OCI-LY3 (cell line): ENCODE results near the gene COL20A1.
"Not testable (repeated sequence)": the region's sequence is repeated elsewhere in the genome, so short reads cannot be mapped to it uniquely, and the experiment has no call there.

Experiments
- H2AFZ ChIP-seq: fragments of 200-600, 300-600 bp; shearing (Covaris generic); 2 replicates; pipeline ENCODE4 v1.6.0; 2014; ENCODE audit warnings: antibody characterized with exemption, low read depth, low read length
- H3K27ac ChIP-seq: fragments of 200-600, 300-600 bp; sonication (generic); 2 replicates; pipeline ENCODE4 v1.5.1; 2014; ENCODE audit warnings: mild to moderate bottlenecking, low read length, moderate library complexity, mixed read lengths
- H3K27me3 ChIP-seq: fragments of 200-600, 300-600 bp; sonication (generic); 2 replicates; pipeline ENCODE4 v1.6.1; 2014; ENCODE audit warnings: low read depth, low read length, mixed read lengths
- H3K36me3 ChIP-seq: fragments of 200-600, 300-600 bp; sonication (generic); replicated peaks from 2 replicates; pipeline ENCODE3; 2014; ENCODE audit warnings: low read depth, low read length, mixed read lengths
- H3K4me1 ChIP-seq: fragments of 300-600, 200-600 bp; sonication (generic); 2 replicates; pipeline ENCODE4 v1.6.1; 2014; ENCODE audit warnings: low read length, mixed read lengths
- H3K4me2 ChIP-seq: fragments of 200-600, 300-600 bp; sonication (generic); 2 replicates; pipeline ENCODE4 v1.6.1; 2014; ENCODE audit warnings: low read length, mixed read lengths
- H3K4me3 ChIP-seq: fragments of 300-600, 200-600 bp; sonication (generic); 2 replicates; pipeline ENCODE4 v1.5.1; 2014; ENCODE audit warnings: antibody characterized with exemption, mild to moderate bottlenecking, low read length, moderate library complexity
- H3K79me2 ChIP-seq: fragments of 300-600, 200-600 bp; shearing (Covaris generic); 2 replicates; pipeline ENCODE4 v1.6.1; 2014; ENCODE audit warnings: mild to moderate bottlenecking, low read length, mixed read lengths
- H3K9ac ChIP-seq: fragments of 300-600, 200-600 bp; shearing (Covaris generic); 2 replicates; pipeline ENCODE4 v1.6.0; 2014; ENCODE audit warnings: mild to moderate bottlenecking, low read length, moderate library complexity
- H3K9me3 ChIP-seq: fragments of 200-600, 300-600 bp; shearing (Covaris generic); 2 replicates; pipeline ENCODE4 v1.6.1; 2014; ENCODE audit warnings: low read length, mixed read lengths; ENCODE audit not compliant: insufficient read depth
- H4K20me1 ChIP-seq: fragments of 200-600, 300-600 bp; sonication (generic); 2 replicates; pipeline ENCODE4 v1.6.1; 2016; ENCODE audit warnings: low read length, mixed read lengths; ENCODE audit not compliant: insufficient read depth
- EZH2phosphoT487 ChIP-seq: fragments of 200-600 bp; shearing (Covaris generic); IDR thresholded peaks from 2 replicates; pipeline ENCODE4 v1.6.1; 2018; ENCODE audit warnings: antibody characterized with exemption, mixed run types, low read depth
- TF ChIP-seq, protein P1 (sequence below): fragments of 200-600, 300-600 bp; sonication (generic); IDR thresholded peaks from 2 replicates; pipeline ENCODE4 v1.5.1; 2014; ENCODE audit warnings: antibody characterized with exemption, low read length, low read depth

The COL20A1 gene

DNA sequence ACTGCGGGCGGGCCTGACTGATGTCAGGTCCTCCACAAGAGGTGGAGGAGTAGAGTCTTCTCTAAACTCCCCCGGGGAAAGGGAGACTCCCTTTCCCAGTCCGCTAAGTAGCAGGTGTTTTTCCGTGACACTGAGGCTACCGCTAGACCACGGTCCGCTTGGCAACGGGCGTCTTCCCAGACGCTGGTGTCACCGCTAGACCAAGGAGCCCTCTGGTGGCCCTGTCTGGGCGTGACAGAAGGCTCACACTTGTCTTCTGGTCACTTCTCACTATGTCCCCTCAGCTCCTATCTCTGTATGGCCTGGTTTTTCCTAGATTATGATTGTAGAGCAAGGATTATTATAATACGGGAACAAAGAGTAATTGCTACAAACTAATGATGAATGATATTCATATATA, 41.6 kb upstream of the COL20A1 start:
- not testable (repeated sequence) for H3K79me2 ChIP-seq, H3K27me3 ChIP-seq, H3K9ac ChIP-seq

DNA sequence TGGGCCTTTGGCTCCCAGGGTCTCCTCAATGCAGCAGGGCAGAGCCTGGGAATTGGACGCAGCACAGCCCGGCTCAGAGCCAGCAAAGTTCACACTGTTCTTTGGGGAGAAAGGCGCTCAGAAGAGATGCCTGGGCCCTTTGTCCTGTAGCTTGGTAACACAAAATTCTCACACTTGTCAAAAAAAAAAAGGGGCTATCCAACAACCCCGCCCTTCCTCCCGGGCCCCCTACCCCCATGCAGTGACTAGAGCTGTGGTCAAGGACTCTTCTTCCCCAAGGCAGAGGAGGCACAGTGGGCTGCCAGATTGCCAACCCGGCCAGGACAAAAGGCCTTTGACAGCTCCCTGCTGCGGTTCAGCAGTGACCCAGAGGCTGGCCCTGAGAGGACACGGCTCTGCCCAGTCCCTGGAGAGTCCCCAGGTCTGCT, 40.7 kb upstream of the COL20A1 start:
- Histone ChIP-seq H3K36me3 (no peaks in the 10 kb centered on the region), H4K20me1 (no peaks in the 10 kb centered on the region), H3K9me3 (no peaks in the 10 kb centered on the region), H2AFZ (no peak overlapping the region), H3K27me3 (no peaks in the 10 kb centered on the region), H3K4me1 (no peaks in the 10 kb centered on the region), H3K9ac (no peak overlapping the region), H3K79me2 (no peaks in the 10 kb centered on the region), H3K4me2 (no peak overlapping the region), H3K4me3 (no peak overlapping the region), H3K27ac (no peak overlapping the region)
- TF ChIP-seq, protein P1, sequence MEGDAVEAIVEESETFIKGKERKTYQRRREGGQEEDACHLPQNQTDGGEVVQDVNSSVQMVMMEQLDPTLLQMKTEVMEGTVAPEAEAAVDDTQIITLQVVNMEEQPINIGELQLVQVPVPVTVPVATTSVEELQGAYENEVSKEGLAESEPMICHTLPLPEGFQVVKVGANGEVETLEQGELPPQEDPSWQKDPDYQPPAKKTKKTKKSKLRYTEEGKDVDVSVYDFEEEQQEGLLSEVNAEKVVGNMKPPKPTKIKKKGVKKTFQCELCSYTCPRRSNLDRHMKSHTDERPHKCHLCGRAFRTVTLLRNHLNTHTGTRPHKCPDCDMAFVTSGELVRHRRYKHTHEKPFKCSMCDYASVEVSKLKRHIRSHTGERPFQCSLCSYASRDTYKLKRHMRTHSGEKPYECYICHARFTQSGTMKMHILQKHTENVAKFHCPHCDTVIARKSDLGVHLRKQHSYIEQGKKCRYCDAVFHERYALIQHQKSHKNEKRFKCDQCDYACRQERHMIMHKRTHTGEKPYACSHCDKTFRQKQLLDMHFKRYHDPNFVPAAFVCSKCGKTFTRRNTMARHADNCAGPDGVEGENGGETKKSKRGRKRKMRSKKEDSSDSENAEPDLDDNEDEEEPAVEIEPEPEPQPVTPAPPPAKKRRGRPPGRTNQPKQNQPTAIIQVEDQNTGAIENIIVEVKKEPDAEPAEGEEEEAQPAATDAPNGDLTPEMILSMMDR: no peak
- no peak for TF ChIP-seq EZH2phosphoT487

More for the DNA sequence above, 41.6 kb upstream of the COL20A1 start:
- H3K27ac ChIP-seq, H3K4me1 ChIP-seq, H3K4me3 ChIP-seq, H2AFZ ChIP-seq, H3K36me3 ChIP-seq, H3K9me3 ChIP-seq, H3K4me2 ChIP-seq, H4K20me1 ChIP-seq: not testable (repeated sequence)
- TF ChIP-seq, protein P1: peak; percentile 16; the same call in 1 of the 2 replicates

DNA sequence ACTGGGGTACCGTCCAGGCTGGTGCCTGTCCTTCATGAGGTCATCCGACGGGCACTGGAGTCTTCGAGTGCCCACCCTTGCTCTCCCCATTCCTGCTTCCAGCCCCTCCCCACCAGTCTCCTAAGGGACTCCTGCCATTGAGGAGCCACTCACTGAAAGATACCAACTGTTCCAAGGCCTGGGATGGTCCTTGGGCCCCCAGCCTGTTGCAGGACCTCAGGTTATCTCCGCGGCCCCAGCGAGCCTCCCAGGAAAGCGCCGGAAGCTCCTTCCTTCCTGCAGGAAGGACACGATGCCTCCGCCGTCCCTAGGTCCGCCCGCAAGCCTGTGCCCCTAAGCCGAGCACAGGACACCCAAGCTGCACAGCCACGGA, 39.9 kb upstream of the COL20A1 start:
- Histone ChIP-seq H3K4me3 (no peak overlapping the region), H4K20me1 (no peaks in the 10 kb centered on the region), H3K27me3 (no peaks in the 10 kb centered on the region), H2AFZ (no peak overlapping the region), H3K27ac (no peak overlapping the region), H3K9me3 (no peaks in the 10 kb centered on the region), H3K4me1 (no peaks in the 10 kb centered on the region), H3K79me2 (no peaks in the 10 kb centered on the region), H3K4me2 (no peak overlapping the region), H3K36me3 (no peaks in the 10 kb centered on the region), H3K9ac (no peak overlapping the region)
- TF ChIP-seq, protein P1: no peak
- no peak for TF ChIP-seq EZH2phosphoT487

DNA sequence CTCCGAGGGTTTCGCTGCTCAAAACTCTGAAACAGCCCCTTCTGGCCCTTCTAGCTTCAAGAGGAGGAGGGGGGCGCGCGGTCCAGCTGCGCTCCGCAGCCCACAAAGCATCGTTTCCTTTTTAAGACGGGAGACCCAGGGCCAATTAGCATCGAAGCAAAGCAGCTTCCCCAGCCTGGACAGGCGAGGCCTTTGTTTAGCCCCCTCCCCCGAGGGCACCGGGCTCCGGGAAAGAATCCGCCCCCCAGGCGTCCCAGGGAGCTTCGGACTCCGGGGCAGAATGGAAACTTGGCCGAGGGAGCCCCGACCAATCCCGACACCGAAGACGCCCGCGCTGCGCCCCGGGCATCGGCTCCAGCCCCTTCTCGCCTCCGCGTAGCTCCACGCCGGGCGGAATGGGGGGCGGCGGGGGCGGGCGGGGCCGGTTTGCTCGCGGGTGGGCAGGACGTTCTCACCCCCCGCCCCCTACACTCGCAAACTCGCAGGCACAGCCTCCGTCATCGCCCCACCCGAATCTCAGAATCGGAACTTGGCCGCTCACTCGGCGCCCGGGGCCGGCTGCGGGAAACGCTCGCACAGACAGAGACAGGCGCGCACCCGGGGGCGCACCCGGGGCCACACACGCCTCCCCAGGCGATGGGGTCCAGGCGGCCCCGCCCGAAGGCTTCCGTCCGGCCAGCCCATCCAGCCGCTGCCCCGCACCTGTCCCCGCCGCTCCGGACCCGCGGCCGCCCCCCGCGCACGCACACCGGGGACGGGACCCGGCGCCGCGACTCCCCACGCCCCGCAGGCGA, 39.4 kb upstream of the COL20A1 start:
- Histone ChIP-seq H3K27me3 (no peaks in the 10 kb centered on the region), H3K9me3 (no peaks in the 10 kb centered on the region), H3K4me2 (no peak overlapping the region), H2AFZ (no peak overlapping the region), H3K36me3 (no peaks in the 10 kb centered on the region), H3K79me2 (no peaks in the 10 kb centered on the region), H3K4me1 (no peaks in the 10 kb centered on the region), H3K27ac (no peak overlapping the region), H3K4me3 (no peak overlapping the region), H4K20me1 (no peaks in the 10 kb centered on the region), H3K9ac (no peak overlapping the region)
- TF ChIP-seq EZH2phosphoT487: no peak
- TF ChIP-seq, protein P1: no peak
